ENCODE measurements around the gene TNFRSF9. TPM values are rescaled to one million over a fixed set of nuclear protein-coding genes. Genes with fewer than 3 reads are reported as not detected.

TNFRSF9 gene
- total and polyA plus RNA-seq, 2 donors (not counting 3 experiments of a cell fraction or from before 2014, with no cell fraction given) = 0.15 to 0.22 TPM

DNA sequence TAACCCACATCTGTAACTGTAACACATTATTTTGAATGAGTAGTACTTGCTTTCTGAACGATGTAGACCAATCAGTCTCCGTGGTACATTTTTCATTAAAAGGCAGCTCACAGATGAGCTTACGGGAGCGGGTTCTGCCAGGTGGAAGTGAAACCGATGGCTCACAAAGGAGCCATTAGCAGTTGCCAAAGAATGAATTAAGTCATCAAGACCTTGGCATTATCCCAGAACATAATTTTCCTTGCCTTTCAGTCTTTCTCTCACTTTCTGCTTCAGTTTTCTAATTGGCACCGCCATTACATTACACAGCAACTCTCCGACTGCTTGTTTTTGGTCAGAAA lies 54.3 kb downstream of the TNFRSF9 start:
- H3K27me3 ChIP-seq (ENCODE audit: control insufficient read depth in 2 of 2, insufficient read depth in 2 of 2, low read length in 2 of 2) = no peaks in the 10 kb centered on the region
- H3K27ac ChIP-seq (ENCODE audit: insufficient read depth, low read depth, low read length) = no peak overlapping the region
- H3K9me1 ChIP-seq (replicated peaks; ENCODE audit: control insufficient read depth, extremely low read depth, insufficient read depth, low read length) = no peaks in the 10 kb centered on the region
- TF ChIP-seq MYC (IDR thresholded peaks at IDR 0.05; ENCODE audit: low read depth, low read length) (no peak), JUN (IDR thresholded peaks at IDR 0.05; ENCODE audit: borderline replicate concordance, insufficient read depth, insufficient read length, low read depth) (no peak), POLR2A (IDR thresholded peaks at IDR 0.05; ENCODE audit: low read depth, low read length) (no peak), POLR2AphosphoS5 (IDR thresholded peaks at IDR 0.05; ENCODE audit: insufficient read depth, low read depth, low read length) (no peak), GATA2 (IDR thresholded peaks at IDR 0.05; ENCODE audit: insufficient read depth, insufficient read length, low read depth, low read length) (no peak), FOS (IDR thresholded peaks at IDR 0.05; ENCODE audit: borderline replicate concordance, insufficient read depth, low read length) (no peak), EZH2 (IDR thresholded peaks at IDR 0.05; ENCODE audit: borderline replicate concordance, low read depth, low read length, severe bottlenecking) (no peak)
- TF ChIP-seq, protein P1, sequence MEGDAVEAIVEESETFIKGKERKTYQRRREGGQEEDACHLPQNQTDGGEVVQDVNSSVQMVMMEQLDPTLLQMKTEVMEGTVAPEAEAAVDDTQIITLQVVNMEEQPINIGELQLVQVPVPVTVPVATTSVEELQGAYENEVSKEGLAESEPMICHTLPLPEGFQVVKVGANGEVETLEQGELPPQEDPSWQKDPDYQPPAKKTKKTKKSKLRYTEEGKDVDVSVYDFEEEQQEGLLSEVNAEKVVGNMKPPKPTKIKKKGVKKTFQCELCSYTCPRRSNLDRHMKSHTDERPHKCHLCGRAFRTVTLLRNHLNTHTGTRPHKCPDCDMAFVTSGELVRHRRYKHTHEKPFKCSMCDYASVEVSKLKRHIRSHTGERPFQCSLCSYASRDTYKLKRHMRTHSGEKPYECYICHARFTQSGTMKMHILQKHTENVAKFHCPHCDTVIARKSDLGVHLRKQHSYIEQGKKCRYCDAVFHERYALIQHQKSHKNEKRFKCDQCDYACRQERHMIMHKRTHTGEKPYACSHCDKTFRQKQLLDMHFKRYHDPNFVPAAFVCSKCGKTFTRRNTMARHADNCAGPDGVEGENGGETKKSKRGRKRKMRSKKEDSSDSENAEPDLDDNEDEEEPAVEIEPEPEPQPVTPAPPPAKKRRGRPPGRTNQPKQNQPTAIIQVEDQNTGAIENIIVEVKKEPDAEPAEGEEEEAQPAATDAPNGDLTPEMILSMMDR (IDR thresholded peaks at IDR 0.05; ENCODE audit: extremely low read depth in 1 of 2, insufficient read depth in 1 of 2, low read depth in 1 of 2, low read length in 2 of 2) = no peak
- TF ChIP-seq, protein P2, sequence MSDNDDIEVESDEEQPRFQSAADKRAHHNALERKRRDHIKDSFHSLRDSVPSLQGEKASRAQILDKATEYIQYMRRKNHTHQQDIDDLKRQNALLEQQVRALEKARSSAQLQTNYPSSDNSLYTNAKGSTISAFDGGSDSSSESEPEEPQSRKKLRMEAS (IDR thresholded peaks at IDR 0.05; ENCODE audit: insufficient read depth, insufficient read length) = no peak
- H3K36me3 ChIP-seq (ENCODE audit: control insufficient read depth in 2 of 2, extremely low read depth in 1 of 2, insufficient read depth in 2 of 2, low read length in 2 of 2) = no peaks in the 10 kb centered on the region
- H3K4me1 ChIP-seq (ENCODE audit: control insufficient read depth, extremely low read depth, insufficient read depth, low read length) = no peaks in the 10 kb centered on the region
- H3K4me3 ChIP-seq (replicated peaks in 1 of 3; ENCODE audit: insufficient read depth in 1 of 3, low read depth in 1 of 3, low read length in 3 of 3) = no peak overlapping the region
- ChIA-PET POLR2A (no interaction called here), CTCF (interaction anchor here (0.9 kb wide), 1 partner anchor 10 kb away, joined by 3 read pairs; no protein-coding TSS in a partner anchor)
- DNase-seq (ENCODE audit: low read depth, low spot score) (no peak), FAIRE-seq (no peak)
- H2AFZ ChIP-seq (ENCODE audit: low read depth, low read length) = no peak overlapping the region
- dilution Hi-C loops (cut with MboI; ENCODE audit: extremely low pct_ligation_motif_present, low sequenced_read_pairs) = no loop called here
- no peak overlapping the region for H3K9ac ChIP-seq (replicated peaks; ENCODE audit: extremely low read depth, insufficient read depth, low read length)
- no peaks in the 10 kb centered on the region for H3K9me3 ChIP-seq (replicated peaks; ENCODE audit: control insufficient read depth, insufficient read depth, low read length)
- H3K79me2 ChIP-seq (ENCODE audit: control insufficient read depth, insufficient read depth, low read length) = no peaks in the 10 kb centered on the region
- BruUV-seq (replicated peaks) = no TSS peak
- no peaks in the 10 kb centered on the region for H4K20me1 ChIP-seq (replicated peaks; ENCODE audit: control insufficient read depth, extremely low read depth, insufficient read depth, low read length)
- intact Hi-C loops (cut with micrococcal nuclease) = no loop called here
- H3K4me2 ChIP-seq (ENCODE audit: insufficient read depth, low read length) = no peak overlapping the region
